Lung microvascular endothelial cell (primary cell): Measurements from ENCODE around the gene FAM209A. TPM values are rescaled to one million over a fixed set of nuclear protein-coding genes. Genes with fewer than 3 reads are reported as not detected.
A peak's percentile ranks its signal among the peaks of the same experiment; 100 is the strongest.
"Not testable (repeated sequence)": the region's sequence is repeated elsewhere in the genome, so short reads cannot be mapped to it uniquely, and the experiment has no call there.

Source experiments
- DNase-seq, 2 donors: peaks; one replicate each; pipeline versions ENCODE4 v3.0.0 to v3.0.0-alpha.2; 2010; ENCODE audit warnings: low read depth in 2 of 2
- total RNA-seq: library from RNA; depleted of rRNA; stranded (reverse); fragments of >200 nt; gene quantifications from 2 replicates; pipeline ENCODE4 v1.2.1, GENCODE V29; 2014

Gene FAM209A
- total RNA-seq, 1 donor from 2014 or later: not detected

DNA sequence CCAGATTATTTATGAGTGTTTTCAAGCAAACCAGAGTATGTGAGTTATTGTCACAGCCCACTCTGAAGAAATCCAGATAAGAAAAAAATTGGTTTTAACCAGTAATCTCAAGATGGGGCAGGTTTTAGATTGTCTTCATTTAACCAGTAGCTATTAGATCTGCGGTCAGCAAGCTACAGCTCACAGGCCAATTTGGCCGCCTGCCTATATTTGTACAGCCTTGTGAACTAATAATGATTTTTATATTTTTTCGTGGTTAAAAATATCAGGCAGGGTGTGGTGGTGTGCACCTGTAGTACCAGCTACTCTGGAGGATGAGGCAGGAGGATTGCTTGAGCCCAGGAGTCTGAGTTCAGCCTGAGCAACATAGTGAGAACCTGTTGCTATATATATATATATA is 13.5 kb downstream of the FAM209A start:
- no peak for DNase-seq

DNA sequence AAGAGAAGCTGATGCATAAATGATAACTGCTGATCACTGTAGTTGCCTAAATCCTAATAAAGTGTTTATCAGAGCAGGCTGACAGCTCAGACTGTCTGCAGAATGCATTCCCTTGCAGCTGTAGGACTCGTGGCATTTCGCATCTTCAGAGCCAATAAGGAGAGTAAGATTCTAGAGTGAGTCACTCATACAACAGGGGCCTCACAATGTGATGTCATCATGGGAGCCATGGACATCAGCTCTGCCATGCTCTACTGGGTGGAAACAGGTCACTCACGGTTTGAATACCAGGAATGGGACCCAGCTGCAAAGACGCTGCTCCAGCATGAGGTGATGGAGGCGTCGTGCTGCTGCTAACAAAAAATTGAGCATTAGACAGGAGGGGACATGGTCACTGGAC is 15.9 kb downstream of the FAM209A start:
- DNase-seq: no peak

DNA sequence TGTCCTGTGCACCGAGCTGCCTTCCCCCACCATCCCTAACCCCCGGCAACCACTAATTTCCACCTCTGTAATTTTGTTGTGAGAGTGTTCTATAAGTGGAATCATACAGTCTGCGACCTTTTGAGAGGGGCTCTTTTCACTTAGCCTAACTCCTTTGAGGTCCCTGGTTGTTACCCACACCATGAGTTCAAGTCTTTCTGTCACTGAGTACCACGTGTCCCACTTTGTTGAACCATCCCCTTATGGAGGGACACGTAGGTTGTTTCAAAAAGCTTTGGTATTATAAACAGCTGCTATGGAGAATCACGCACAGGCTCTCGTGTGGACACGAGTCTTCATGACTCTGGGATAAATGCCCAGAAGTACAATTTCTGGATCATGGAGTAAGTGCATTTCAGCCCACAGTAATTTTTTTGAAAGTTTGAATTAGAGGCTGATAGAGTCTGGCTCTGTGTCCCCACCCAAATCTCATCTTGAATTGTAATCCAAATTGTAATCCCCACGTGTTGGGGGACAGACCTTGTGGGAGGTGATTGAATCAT is 18.0 kb downstream of the FAM209A start:
- no peak for DNase-seq

DNA sequence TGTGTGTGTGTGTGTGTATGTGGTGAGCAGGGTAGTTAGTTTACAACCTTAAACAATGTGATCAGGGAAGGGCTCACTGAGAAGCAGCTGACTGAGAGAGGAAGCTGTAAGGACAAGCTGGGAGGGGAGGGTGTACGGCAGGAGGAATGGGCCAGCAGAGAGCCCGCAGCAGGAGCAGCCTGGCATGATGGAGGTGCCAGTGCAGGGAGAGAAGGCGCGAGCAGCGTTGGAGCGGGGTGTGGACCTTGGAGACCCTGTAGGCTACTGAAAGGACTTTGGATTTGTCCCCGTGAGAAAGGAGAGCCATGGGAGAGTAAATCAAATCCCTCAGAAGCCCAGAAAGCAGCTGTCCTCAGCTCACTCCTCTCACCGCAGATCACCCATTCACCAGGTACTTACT is 27.0 kb downstream of the FAM209A start:
- DNase-seq: no peak

DNA sequence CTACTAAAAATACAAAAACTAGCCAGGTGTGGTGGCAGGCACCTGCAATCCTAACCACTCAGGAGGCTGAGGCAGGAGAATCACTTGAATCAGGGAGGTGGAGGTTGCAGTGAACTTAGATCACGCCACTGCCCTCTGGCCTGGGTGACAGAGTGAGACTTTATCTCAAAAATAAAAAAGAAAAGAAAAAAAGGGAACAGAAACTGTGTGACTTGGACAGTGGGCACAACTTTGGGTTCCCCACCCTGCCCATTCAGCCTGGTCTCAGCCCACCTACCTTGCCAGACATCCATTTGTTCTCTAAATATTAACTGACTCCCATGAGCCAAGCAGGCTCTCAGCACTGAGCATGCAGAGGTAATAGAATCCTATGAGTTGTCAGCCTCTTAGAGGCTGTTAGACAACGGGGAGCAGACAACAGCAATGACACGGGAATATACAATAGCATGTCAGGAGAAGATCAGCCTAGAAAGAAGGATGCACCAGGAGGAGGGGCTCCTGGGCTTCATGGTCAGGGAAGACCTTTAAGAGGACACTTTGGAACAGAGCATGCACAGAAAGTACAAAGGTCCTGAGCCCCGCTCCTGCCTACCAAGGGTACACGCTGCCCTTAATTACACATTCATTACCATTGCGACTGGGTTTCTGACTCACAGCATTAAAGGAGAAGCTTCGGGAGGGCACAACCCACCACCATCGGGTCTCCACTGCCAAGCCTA is 28.5 kb downstream of the FAM209A start:
- DNase-seq: no peak

DNA sequence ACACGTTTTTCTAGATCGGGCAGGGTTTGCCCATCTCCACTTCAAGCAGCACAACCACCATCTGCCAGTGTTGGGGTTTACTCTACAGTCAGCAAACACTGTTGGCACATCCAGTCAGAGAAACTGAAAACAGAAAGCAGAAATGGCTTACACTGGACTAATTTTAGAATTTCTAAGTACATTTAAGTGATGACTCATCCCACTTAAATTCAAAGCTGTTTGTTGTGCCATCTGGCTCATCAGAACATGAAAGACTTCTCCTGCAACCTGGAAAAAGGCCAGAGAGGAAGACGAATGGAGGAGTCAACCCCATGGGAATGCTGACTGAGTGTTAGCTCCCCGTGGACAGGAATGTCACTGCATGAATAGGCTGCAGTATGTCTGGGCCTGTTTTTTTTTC is 30.3 kb downstream of the FAM209A start:
- peak; percentile 76 to 97 for DNase-seq

DNA sequence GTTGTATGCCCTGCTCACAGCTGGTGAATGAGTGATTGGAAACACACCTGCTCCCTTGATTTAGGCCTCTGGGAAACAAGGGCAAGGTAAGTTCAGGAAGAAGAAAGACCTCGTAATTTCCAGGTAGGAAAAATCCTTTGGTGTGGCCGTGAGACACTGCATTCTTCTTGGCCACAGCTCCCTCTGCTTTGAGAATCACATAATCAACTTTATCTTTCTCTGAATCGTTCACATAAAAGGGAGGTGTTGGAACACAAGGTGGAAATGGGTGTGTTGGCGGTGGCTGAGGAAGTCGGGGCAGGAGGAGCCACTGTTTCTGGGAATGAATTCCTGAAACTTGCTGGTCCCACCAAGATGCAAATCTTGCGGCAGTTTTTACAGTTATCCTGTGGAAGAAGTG is 34.4 kb downstream of the FAM209A start:
- no peak for DNase-seq

DNA sequence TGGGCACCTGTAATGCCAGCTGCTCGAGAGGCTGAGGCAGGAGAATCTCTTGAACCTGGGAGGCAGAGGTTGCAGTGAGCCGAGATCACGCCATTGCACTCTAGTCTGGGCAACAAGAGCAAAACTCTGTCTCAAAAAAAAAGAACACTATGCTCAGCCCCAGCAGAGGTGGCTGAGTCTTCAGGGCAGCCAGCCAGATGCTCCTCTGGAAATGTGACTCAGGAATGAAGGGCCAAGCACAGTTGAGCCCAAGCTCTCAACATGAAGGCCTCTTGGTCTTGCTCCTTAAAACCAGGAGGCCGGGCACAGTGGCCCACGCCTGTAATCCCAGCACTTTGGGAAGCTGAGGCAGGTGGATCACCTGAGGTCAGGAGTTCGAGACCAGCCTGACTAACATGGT is 40.0 kb downstream of the FAM209A start:
- not testable (repeated sequence) for DNase-seq

DNA sequence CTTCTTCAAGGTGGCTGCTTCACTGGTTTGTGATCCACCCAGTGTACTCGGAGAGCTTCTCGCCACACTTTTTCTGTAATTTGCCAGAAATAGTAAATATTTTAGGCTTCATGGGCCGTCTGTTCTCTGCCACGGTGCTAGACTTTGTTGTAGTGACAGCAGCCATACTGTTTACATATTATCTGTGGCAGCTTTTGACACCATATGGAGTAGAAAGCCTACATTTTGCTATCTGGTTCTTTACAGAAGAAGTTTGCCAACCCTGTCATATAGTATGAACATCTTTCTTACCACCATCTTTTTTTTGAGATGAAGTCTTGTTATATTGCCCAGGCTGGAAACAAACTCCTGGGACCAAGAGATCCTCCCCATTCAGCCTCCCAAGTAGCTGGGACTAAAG is 41.0 kb downstream of the FAM209A start:
- no peak for DNase-seq

DNA sequence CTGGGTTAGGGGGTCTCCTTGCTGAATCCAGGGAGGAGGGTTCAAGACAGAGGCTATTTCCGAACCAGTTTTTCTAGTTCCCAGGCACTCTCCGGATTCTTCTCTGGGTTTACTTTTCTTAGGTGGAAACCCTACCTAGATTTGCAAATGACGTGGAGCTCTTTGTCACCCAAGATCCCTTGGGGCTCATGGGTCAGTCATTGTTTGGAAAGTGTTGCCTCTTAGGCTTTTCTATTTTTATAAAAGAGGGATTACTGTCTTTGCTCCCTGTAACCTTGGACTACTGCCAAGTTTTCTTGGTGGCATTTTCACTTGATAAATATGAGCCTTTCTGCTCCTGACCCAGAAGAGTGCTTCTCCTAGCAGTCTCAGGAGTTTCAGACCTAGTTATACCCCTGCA is 42.1 kb downstream of the FAM209A start:
- peak in 1 of 2 donors; percentile 3 for DNase-seq

DNA sequence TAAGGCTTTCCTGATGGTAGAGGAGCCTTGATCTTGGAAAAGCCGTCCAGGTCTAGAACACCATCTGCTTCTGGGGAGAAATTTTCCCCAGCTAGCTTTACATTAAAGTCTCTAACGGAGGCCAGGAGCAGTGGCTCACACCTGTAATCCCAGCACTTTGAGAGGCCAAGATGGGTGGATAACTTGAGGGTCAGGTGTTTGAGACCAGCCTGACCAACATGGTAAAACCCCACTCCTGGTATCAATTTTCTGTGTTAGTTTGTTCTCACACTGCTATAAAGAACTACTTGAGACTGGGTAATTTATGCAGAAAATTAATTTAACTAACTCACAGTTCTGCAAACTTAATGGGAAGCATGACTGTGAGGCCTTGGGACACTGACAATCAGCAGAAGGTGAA is 46.3 kb downstream of the FAM209A start:
- DNase-seq: no peak

DNA sequence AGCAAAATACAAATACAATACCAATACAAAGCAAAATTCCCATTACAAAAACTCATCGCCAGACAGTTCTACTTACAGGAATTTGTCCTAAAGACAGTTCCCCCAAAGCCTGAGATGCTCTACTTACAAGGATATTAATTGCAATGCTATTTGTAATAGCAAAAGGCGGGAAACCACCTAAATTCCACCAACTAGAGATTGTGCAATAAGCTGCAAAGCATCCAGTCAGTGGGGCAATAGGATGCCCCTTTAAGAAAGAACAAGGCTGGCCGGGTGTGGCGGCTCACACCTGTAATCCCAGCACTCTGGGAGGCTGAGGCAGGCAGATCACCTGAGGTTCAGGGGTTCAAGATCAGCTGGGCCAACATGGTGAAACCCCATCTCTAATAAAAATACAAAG is 47.6 kb downstream of the FAM209A start:
- no peak for DNase-seq

DNA sequence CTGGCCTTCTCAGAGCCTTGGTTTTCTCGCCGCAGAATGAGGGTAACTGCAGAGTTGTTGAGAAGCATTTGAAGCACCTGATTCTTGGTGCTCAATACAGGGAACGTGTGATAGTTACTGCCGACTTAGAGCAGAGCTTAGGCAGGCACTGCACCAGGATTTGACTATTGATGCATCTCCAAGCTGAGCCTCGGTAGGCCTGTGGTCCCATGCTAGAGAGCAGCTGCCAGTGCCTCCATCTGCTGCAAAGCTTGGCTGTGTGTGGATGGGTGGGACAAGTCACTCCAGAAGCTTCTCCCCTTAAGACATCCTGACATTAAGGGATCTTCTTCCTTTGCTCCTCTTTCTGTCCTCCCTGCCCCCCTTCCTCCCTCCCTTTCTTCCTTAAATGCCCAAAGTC is 49.4 kb downstream of the FAM209A start:
- no peak for DNase-seq

DNA sequence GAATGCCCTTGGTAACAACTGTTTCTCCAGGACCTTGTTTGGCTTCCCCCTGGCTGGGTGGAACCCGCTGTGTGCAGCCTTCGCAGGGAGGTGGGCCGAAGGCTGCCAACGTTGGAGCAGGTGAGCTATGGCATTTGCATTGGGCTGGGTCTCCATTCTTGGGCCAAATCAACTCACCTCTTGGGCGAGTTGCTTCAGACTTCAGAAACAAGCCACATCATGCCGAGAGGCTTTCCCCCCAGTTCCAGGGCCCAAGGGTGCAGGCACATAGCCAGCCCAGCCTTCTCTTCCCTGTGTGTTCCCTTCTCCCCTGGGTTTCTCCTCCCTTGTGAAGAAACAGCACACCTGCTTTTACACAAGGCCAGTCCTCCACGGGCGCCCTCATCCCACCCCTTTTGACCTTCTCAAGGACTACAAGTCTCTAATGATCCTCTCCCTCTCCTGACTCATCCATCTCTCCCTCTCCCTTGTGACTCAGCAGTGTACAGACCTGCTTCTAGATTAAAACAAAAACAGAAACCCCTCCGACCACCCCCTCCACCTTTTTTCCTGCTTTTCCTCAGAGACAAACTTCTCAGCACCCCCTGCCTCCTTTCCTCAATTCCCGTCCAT is 50.1 kb downstream of the FAM209A start:
- no peak for DNase-seq

DNA sequence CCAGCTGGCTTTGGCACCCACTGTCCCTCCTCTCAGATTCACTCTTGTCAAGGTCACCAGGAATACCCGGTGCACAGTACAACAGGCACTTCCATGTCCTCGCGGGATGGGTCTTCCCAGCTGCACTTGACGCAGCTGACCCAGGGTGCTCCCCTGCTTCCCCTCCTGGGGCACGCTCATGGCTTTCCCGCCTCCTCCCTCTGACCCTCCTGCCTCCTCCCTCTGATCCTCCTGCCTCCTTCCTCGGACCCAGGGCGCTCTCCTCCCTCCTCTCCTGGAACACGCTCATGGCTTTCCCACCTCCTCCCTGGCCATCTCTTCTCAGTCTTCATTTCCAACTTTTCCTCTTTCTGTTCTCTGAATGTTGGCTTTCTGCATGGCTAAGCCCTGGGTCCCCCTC is 50.6 kb downstream of the FAM209A start:
- no peak for DNase-seq

Other genes starting within 250 kb of the FAM209A start
- 23.6 and 25.9 TPM in 2 replicates for gene FAM210B, start 165.8 kb upstream of the FAM209A start, total RNA-seq
- gene AURKA, start 132.5 kb upstream of the FAM209A start, total RNA-seq: 3.8 and 17.9 TPM in 2 replicates
- gene CSTF1, start 132.1 kb upstream of the FAM209A start, total RNA-seq: 16.6 and 21.6 TPM in 2 replicates
- gene CASS4, start 112.5 kb upstream of the FAM209A start, total RNA-seq: under 0.01 and 1.2 TPM in 2 replicates
- 68.4 and 96.2 TPM in 2 replicates for gene RTF2, start 56.1 kb upstream of the FAM209A start, total RNA-seq
- gene FAM209B, start 8.5 kb downstream of the FAM209A start, total RNA-seq: not detected in 2 replicates
- gene TFAP2C, start 104.6 kb downstream of the FAM209A start, total RNA-seq: not detected in 2 replicates